ENCODE measurements around the gene ZBTB46.

The ZBTB46 gene

DNA sequence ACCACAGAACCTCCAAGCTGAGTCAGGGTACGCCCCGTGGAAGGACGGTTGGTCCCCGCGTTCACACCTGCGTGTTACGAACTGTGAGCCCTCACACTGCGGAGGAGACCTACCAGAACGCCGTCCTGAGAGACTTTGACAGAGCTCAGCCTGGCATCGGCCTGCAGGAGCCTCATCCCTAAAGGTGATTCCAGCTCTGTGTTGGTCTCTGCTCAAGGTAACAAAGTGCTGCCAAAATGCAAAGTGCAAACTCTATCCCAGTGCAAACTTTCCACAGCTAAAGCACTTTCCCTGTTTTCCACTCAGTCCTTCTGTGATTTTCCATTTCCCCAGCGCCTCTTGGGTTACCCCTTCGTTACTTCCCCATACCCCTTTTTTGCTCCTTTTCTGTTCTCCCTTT is 8.6 kb upstream of the ZBTB46 start:
- no peak for DNase-seq (ENCODE audit: low read depth)
- H3K4me3 ChIP-seq (ENCODE audit: low read depth, low read length), result no peak overlapping the region
- TF ChIP-seq, protein P1, sequence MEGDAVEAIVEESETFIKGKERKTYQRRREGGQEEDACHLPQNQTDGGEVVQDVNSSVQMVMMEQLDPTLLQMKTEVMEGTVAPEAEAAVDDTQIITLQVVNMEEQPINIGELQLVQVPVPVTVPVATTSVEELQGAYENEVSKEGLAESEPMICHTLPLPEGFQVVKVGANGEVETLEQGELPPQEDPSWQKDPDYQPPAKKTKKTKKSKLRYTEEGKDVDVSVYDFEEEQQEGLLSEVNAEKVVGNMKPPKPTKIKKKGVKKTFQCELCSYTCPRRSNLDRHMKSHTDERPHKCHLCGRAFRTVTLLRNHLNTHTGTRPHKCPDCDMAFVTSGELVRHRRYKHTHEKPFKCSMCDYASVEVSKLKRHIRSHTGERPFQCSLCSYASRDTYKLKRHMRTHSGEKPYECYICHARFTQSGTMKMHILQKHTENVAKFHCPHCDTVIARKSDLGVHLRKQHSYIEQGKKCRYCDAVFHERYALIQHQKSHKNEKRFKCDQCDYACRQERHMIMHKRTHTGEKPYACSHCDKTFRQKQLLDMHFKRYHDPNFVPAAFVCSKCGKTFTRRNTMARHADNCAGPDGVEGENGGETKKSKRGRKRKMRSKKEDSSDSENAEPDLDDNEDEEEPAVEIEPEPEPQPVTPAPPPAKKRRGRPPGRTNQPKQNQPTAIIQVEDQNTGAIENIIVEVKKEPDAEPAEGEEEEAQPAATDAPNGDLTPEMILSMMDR (IDR thresholded peaks at IDR 0.05; ENCODE audit: low read depth, low read length, missing control alignments), result no peak

DNA sequence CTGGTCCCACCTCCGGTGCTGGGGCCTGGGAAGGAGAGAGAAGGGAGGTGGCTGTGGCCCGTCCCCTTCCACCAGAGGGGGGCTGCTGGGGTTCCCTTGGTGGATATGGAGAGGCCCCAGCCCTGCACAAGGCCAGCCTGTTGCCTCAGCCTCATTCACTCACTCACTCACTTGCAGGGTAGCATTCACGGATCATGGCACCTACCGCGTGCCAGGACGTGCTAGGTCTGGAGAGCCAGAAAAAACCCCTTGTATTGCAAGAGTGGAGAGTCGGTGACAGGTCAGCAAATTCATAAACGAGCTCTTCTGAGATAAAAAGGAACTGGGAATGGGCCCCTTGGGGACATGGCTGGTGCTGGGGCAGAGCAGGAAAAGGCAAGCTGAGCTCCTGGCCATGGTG is 6.4 kb upstream of the ZBTB46 start:
- no peak for DNase-seq (ENCODE audit: low read depth)
- TF ChIP-seq, protein P1 (IDR thresholded peaks at IDR 0.05; ENCODE audit: low read depth, low read length, missing control alignments), result no peak
- no peak overlapping the region for H3K4me3 ChIP-seq (ENCODE audit: low read depth, low read length)

DNA sequence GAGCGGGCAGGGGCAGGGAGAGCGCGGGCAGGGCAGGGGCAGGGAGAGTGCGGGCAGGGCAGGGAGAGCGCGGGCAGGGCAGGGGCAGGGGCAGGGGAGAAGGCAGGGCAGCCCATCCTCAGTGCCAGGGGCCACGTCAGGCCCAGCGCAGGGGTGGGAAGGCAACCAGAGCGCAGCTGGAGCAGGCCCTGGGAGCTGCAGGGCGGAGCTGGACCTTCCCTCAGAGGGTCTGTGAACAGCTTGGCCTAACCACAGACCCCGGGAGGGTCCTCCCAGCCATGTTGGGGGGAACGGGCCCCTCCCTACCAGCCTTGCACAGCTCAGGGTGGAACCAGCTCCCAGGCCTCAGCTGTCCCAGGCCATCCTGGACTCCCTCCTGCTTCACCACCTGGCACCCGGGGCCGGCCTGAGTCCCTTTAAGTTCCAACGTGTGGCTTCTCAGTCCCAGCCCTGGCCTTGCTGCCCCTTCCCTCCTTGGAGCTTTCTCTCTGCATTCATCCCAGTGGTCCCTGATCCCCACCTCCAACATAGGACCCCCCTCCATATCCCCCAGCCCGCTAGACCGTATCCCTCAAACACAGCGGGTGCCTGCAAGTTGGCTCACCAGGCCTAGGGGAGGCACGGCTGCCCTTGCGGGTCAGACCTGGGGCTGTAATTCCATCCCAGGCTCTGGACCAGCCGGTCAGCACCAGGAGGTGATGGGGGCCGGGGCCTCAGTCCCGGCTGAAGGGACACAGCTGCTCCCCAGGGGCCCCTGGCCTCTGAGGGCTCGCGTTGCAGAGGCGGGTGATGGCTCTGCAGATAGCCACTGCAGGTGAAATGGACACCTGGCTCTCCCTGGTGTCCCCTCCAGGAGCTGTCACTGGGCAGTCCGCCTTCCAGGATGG is 5.6 kb upstream of the ZBTB46 start:
- TF ChIP-seq, protein P1 (IDR thresholded peaks at IDR 0.05; ENCODE audit: low read depth, low read length, missing control alignments), result no peak
- H3K4me3 ChIP-seq (ENCODE audit: low read depth, low read length), result no peak overlapping the region
- DNase-seq (ENCODE audit: low read depth), result no peak

DNA sequence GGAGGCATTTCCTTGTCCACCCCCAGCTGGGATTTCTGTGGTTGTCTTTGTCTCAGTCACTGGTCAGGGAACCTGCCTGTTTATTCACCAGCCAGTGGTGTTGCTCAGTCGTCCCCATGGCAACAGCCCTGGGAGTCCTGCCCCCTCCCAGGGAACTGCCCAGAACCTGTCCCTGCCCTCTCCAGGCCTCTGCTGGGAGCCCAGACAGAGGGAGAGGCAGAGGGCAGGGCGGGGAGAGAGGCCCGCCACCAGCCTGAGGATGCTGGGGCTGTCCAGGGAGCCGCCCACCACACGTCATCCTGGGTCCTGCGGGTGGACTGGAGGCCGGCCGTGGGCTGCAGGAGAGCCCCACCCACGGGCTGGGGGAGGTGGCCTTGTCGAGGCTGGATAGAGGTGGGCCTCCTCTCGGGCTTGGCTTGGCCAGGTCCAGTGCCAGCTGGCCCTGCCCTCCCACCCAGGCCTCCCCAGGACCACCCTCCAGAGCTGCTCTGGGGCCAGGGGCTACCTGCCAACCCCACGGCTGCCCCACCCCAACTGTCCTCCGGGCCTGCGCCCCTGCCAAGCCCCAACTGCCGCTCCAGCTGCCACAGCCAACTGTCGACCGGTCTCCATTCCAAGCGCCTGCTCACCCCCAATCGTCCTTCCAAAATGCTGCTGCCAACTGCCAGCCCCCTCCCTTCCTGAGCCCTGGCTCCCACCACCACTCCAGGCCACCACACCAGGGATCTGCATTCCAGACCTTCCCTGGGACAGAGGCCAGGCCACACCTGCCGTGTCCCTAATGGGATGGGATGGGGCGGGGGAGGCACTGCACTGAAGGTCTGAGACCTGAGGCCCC is 4.2 kb upstream of the ZBTB46 start:
- TF ChIP-seq, protein P1 (IDR thresholded peaks at IDR 0.05; ENCODE audit: low read depth, low read length, missing control alignments), result no peak
- no peak overlapping the region for H3K4me3 ChIP-seq (ENCODE audit: low read depth, low read length)
- no peak for DNase-seq (ENCODE audit: low read depth)

DNA sequence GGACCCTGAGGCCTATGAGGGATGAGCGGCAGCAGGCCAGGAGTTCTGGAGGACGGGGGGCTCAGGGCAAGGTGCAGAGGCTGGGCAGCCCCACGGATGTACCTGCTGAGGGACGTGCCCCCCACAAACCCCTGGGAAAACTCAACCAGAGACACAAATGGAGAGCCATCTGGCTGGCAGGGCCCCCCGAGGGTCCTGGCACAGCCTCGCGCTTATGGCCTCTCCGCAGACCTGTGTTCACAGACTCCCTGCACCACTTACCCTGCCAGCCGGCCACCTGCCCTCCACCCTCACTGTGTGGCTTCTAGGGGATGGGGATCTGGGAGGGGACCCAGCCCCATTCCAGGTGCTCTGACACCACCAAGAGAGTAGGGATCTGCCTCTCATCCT is 3.4 kb upstream of the ZBTB46 start:
- H3K4me3 ChIP-seq (ENCODE audit: low read depth, low read length), result no peak overlapping the region
- DNase-seq (ENCODE audit: low read depth), result no peak
- TF ChIP-seq, protein P1 (IDR thresholded peaks at IDR 0.05; ENCODE audit: low read depth, low read length, missing control alignments), result no peak

DNA sequence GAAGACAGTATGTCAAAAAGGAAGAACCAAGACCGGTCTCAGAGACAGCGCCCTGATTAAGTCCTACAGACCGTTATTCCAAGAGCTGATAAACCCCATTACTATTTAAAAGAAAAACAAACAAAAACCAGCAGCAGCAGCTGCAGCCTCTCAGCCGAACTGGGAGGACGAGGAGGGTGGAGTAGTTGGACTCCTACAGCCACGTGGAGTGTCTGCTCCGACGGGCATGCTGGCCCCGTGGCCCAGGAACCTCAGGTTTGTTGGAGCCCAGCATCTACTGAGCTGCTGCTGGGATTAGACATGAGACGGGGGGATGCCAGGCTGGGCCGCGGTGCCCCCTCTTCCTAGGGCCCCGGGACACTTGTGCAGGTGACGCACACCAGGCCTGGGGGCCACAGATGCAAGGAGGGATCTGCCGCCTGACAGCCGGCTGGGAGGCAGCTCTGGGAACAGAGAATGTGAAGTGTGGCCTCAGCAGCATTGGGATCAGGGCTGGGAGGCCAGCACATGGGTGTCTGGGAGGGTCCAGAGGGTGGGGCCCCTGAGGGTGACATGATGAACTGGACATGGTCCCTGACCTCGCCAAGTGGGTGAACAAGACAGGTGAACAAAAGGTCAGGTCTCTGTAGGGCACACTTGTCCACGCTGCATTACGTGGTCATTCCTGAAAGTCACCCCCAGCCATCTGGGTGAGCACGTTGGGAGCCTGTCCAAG is 2.9 kb upstream of the ZBTB46 start:
- TF ChIP-seq, protein P1 (IDR thresholded peaks at IDR 0.05; ENCODE audit: low read depth, low read length, missing control alignments), result no peak
- DNase-seq (ENCODE audit: low read depth), result no peak
- H3K4me3 ChIP-seq (ENCODE audit: low read depth, low read length), result no peak overlapping the region

Data from GM12864 (cell line).